Measurements from ENCODE around the gene SLC25A44. TPM values are rescaled to one million over a fixed set of nuclear protein-coding genes. Genes with fewer than 3 reads are reported as not detected.

The SLC25A44 gene
- total and polyA plus RNA-seq, 2 experiments from 2014 or later: 14.3 to 15.4 TPM

GRCh38 chr1:156232201-156232894, 38.4 kb downstream of the SLC25A44 start:
- Histone ChIP-seq H3K36me3 (ENCODE audit: low read depth) (no peaks in the 10 kb centered on the region), H3K9ac (peak overlapping the region; percentile 63; the same call in 1 of the 2 replicates), H3K79me2 (ENCODE audit: insufficient read depth) (no peaks in the 10 kb centered on the region), H2AFZ (no peak overlapping the region), H3K9me3 (ENCODE audit: low read depth) (no peaks in the 10 kb centered on the region), H3K4me3 (no peak overlapping the region), H3K27me3 (replicated peaks; ENCODE audit: insufficient read depth) (no peaks in the 10 kb centered on the region), H3K4me2 (ENCODE audit: unreplicated experiment) (no peak overlapping the region), H3K9me2 (ENCODE audit: insufficient read depth) (no peaks in the 10 kb centered on the region), H3K27ac (peak overlapping the region; percentile 88; the same call in 1 of the 2 replicates), H3F3A (ENCODE audit: insufficient read depth) (peaks cover 22% of the 10 kb centered on the region), H4K20me1 (ENCODE audit: insufficient read depth) (no peaks in the 10 kb centered on the region), H3K4me1 (ENCODE audit: insufficient read depth) (peaks cover 16% of the 10 kb centered on the region)
- WGBS, 2 experiments (ENCODE audit: low coverage in 1 of 2, low lambda C conversion rate in 2 of 2, missing lambda C conversion rate in 2 of 2): 96 to 98% methylated on average over 12 of the region's 12 CpGs
- no peak for TF ChIP-seq EZH2 (IDR thresholded peaks at IDR 0.05; ENCODE audit: insufficient read depth, poor library complexity, severe bottlenecking)
- TF ChIP-seq EZH2phosphoT487 (IDR thresholded peaks at IDR 0.05; ENCODE audit: insufficient read depth, low read depth): no peak
- DNase-seq: no peak
- in situ Hi-C loops (cut with MboI): no loop called here

GRCh38 chr1:156233426-156234127, 39.7 kb downstream of the SLC25A44 start:
- peaks cover 16% of the 10 kb centered on the region for H3K4me1 ChIP-seq (ENCODE audit: insufficient read depth)
- DNase-seq: peak; percentile 89
- peak overlapping the region; percentile 65 for H3K4me2 ChIP-seq (ENCODE audit: unreplicated experiment)
- no peaks in the 10 kb centered on the region for H3K27me3 ChIP-seq (replicated peaks; ENCODE audit: insufficient read depth)
- 21 to 28% methylated on average over 5 of the region's 5 CpGs for WGBS, 2 experiments (ENCODE audit: low coverage in 1 of 2, low lambda C conversion rate in 2 of 2, missing lambda C conversion rate in 2 of 2)
- no peaks in the 10 kb centered on the region for H4K20me1 ChIP-seq (ENCODE audit: insufficient read depth)
- peak overlapping the region; percentile 63 for H3K9ac ChIP-seq
- H2AFZ ChIP-seq: no peak overlapping the region
- in situ Hi-C loops (cut with MboI): no loop called here
- H3K9me3 ChIP-seq (ENCODE audit: low read depth): no peaks in the 10 kb centered on the region
- H3K79me2 ChIP-seq (ENCODE audit: insufficient read depth): no peaks in the 10 kb centered on the region
- peak overlapping the region; percentile 88 for H3K27ac ChIP-seq
- H3K36me3 ChIP-seq (ENCODE audit: low read depth): no peaks in the 10 kb centered on the region
- no peak for TF ChIP-seq EZH2 (IDR thresholded peaks at IDR 0.05; ENCODE audit: insufficient read depth, poor library complexity, severe bottlenecking)
- TF ChIP-seq EZH2phosphoT487 (IDR thresholded peaks at IDR 0.05; ENCODE audit: insufficient read depth, low read depth): no peak
- H3F3A ChIP-seq (ENCODE audit: insufficient read depth): peaks cover 22% of the 10 kb centered on the region
- no peaks in the 10 kb centered on the region for H3K9me2 ChIP-seq (ENCODE audit: insufficient read depth)
- 0 out of 2 replicates have a peak overlapping the region, but pooled peaks have one; percentile 12 for H3K4me3 ChIP-seq

- no peak for DNase-seq
- Histone ChIP-seq H3K27me3 (replicated peaks; ENCODE audit: insufficient read depth) (no peaks in the 10 kb centered on the region), H4K20me1 (ENCODE audit: insufficient read depth) (no peaks in the 10 kb centered on the region), H3K9me2 (ENCODE audit: insufficient read depth) (no peaks in the 10 kb centered on the region), H3K9me3 (ENCODE audit: low read depth) (no peaks in the 10 kb centered on the region), H3K27ac (no peak overlapping the region), H3K4me2 (ENCODE audit: unreplicated experiment) (no peak overlapping the region), H3F3A (ENCODE audit: insufficient read depth) (peaks cover 22% of the 10 kb centered on the region), H2AFZ (no peak overlapping the region), H3K36me3 (ENCODE audit: low read depth) (no peaks in the 10 kb centered on the region), H3K9ac (no peak overlapping the region), H3K4me1 (ENCODE audit: insufficient read depth) (peaks cover 16% of the 10 kb centered on the region), H3K4me3 (no peak overlapping the region), H3K79me2 (ENCODE audit: insufficient read depth) (no peaks in the 10 kb centered on the region)
- TF ChIP-seq EZH2 (IDR thresholded peaks at IDR 0.05; ENCODE audit: insufficient read depth, poor library complexity, severe bottlenecking): no peak
- no peak for TF ChIP-seq EZH2phosphoT487 (IDR thresholded peaks at IDR 0.05; ENCODE audit: insufficient read depth, low read depth)
- 94 to 95% methylated on average over 12 of the region's 12 CpGs for WGBS, 2 experiments (ENCODE audit: low coverage in 1 of 2, low lambda C conversion rate in 2 of 2, missing lambda C conversion rate in 2 of 2)
- in situ Hi-C loops (cut with MboI): no loop called here
Measured at GRCh38 chr1:156236164-156236563, 42.3 kb downstream of the SLC25A44 start.

GRCh38 chr1:156238248-156238647, 44.3 kb downstream of the SLC25A44 start:
- Histone ChIP-seq H3K4me1 (ENCODE audit: insufficient read depth) (peaks cover 15% of the 10 kb centered on the region), H3K36me3 (ENCODE audit: low read depth) (no peaks in the 10 kb centered on the region), H3K9ac (no peak overlapping the region), H3K27ac (no peak overlapping the region), H3K9me3 (ENCODE audit: low read depth) (no peaks in the 10 kb centered on the region), H3K4me3 (no peak overlapping the region), H3K9me2 (ENCODE audit: insufficient read depth) (no peaks in the 10 kb centered on the region), H3F3A (ENCODE audit: insufficient read depth) (peaks cover 8% of the 10 kb centered on the region), H2AFZ (no peak overlapping the region), H3K27me3 (replicated peaks; ENCODE audit: insufficient read depth) (no peaks in the 10 kb centered on the region), H3K4me2 (ENCODE audit: unreplicated experiment) (no peak overlapping the region), H4K20me1 (ENCODE audit: insufficient read depth) (no peaks in the 10 kb centered on the region), H3K79me2 (ENCODE audit: insufficient read depth) (no peaks in the 10 kb centered on the region)
- in situ Hi-C loops (cut with MboI): no loop called here
- no peak for DNase-seq
- TF ChIP-seq EZH2phosphoT487 (IDR thresholded peaks at IDR 0.05; ENCODE audit: insufficient read depth, low read depth) (no peak), EZH2 (IDR thresholded peaks at IDR 0.05; ENCODE audit: insufficient read depth, poor library complexity, severe bottlenecking) (no peak)
- WGBS, 2 experiments (ENCODE audit: low coverage in 1 of 2, low lambda C conversion rate in 2 of 2, missing lambda C conversion rate in 2 of 2): 96 to 99% methylated on average over 5 of the region's 5 CpGs
